ENCODE data around the gene PFDN1. TPM values are rescaled to one million over a fixed set of nuclear protein-coding genes. Genes with fewer than 3 reads are reported as not detected.

PFDN1 gene
- total RNA-seq, 1 donor from 2014 or later, result 34.4 TPM

- H3K9ac ChIP-seq (ENCODE audit: low read depth in 1 of 3, low read length in 3 of 3), result no peak overlapping the region
- no peaks in the 10 kb centered on the region for H3K27me3 ChIP-seq (ENCODE audit: control insufficient read depth in 3 of 3, insufficient read depth in 3 of 3, low read length in 3 of 3)
- H3K4me1 ChIP-seq (ENCODE audit: control insufficient read depth in 3 of 3, insufficient read depth in 3 of 3, low read length in 3 of 3), result peaks cover 12 to 26% (median 16%) of the 10 kb centered on the region in 3 donors
These were observed 1.8 kb downstream of the PFDN1 start for GRCh38 chr5:140301136-140301535.

GRCh38 chr5:140299056-140299455 lies 3.8 kb downstream of the PFDN1 start:
- peak overlapping the region; percentile 78 for H3K27ac ChIP-seq (ENCODE audit: low read depth, low read length)
- peaks cover 16 to 39% (median 29%) of the 10 kb centered on the region in 3 donors for H3K4me1 ChIP-seq (ENCODE audit: control insufficient read depth in 3 of 3, insufficient read depth in 3 of 3, low read length in 3 of 3)
- H3K9ac ChIP-seq (ENCODE audit: low read depth in 1 of 3, low read length in 3 of 3), result no peak overlapping the region

More at GRCh38 chr5:140301136-140301535, 1.8 kb downstream of the PFDN1 start:
- Histone ChIP-seq H3K9me3 (ENCODE audit: control insufficient read depth in 3 of 3, low read length in 3 of 3) (no peaks in the 10 kb centered on the region), H3K27ac (ENCODE audit: low read depth, low read length) (no peak overlapping the region), H3K36me3 (ENCODE audit: control insufficient read depth in 3 of 3, insufficient read depth in 3 of 3, low read length in 3 of 3) (peaks cover 0 to 10% (median 6%) of the 10 kb centered on the region in 3 donors), H3K4me3 (ENCODE audit: low read length in 3 of 3) (no peak overlapping the region)

GRCh38 chr5:140298183-140298601 lies 4.7 kb downstream of the PFDN1 start:
- H3K4me1 ChIP-seq (ENCODE audit: control insufficient read depth in 3 of 3, insufficient read depth in 3 of 3, low read length in 3 of 3), result peaks cover 23 to 41% (median 35%) of the 10 kb centered on the region in 3 donors

More at GRCh38 chr5:140299056-140299455, 3.8 kb downstream of the PFDN1 start:
- Histone ChIP-seq H3K4me3 (ENCODE audit: low read length in 3 of 3) (no peak overlapping the region), H3K36me3 (ENCODE audit: control insufficient read depth in 3 of 3, insufficient read depth in 3 of 3, low read length in 3 of 3) (peaks cover 0 to 10% (median 6%) of the 10 kb centered on the region in 3 donors), H3K9me3 (ENCODE audit: control insufficient read depth in 3 of 3, low read length in 3 of 3) (no peaks in the 10 kb centered on the region), H3K27me3 (ENCODE audit: control insufficient read depth in 3 of 3, insufficient read depth in 3 of 3, low read length in 3 of 3) (no peaks in the 10 kb centered on the region)

GRCh38 chr5:140297283-140297682 lies 5.6 kb downstream of the PFDN1 start:
- peak overlapping the region; percentile 78 for H3K27ac ChIP-seq (ENCODE audit: low read depth, low read length)

More at GRCh38 chr5:140298183-140298601, 4.7 kb downstream of the PFDN1 start:
- no peak overlapping the region for H3K4me3 ChIP-seq (ENCODE audit: low read length in 3 of 3)
- H3K27me3 ChIP-seq (ENCODE audit: control insufficient read depth in 3 of 3, insufficient read depth in 3 of 3, low read length in 3 of 3), result no peaks in the 10 kb centered on the region
- H3K36me3 ChIP-seq (ENCODE audit: control insufficient read depth in 3 of 3, insufficient read depth in 3 of 3, low read length in 3 of 3), result peaks cover 0 to 10% (median 6%) of the 10 kb centered on the region in 3 donors
- peak overlapping the region; percentile 78 for H3K27ac ChIP-seq (ENCODE audit: low read depth, low read length)
- H3K9ac ChIP-seq (ENCODE audit: low read depth in 1 of 3, low read length in 3 of 3), result no peak overlapping the region
- no peaks in the 10 kb centered on the region for H3K9me3 ChIP-seq (ENCODE audit: control insufficient read depth in 3 of 3, low read length in 3 of 3)

GRCh38 chr5:140296289-140296688 lies 6.6 kb downstream of the PFDN1 start:
- Histone ChIP-seq H3K27ac (ENCODE audit: low read depth, low read length) (peak overlapping the region; percentile 78), H3K27me3 (ENCODE audit: control insufficient read depth in 3 of 3, insufficient read depth in 3 of 3, low read length in 3 of 3) (no peaks in the 10 kb centered on the region), H3K4me1 (ENCODE audit: control insufficient read depth in 3 of 3, insufficient read depth in 3 of 3, low read length in 3 of 3) (peaks cover 33 to 49% (median 33%) of the 10 kb centered on the region in 3 donors), H3K36me3 (ENCODE audit: control insufficient read depth in 3 of 3, insufficient read depth in 3 of 3, low read length in 3 of 3) (peaks cover 0 to 10% (median 6%) of the 10 kb centered on the region in 3 donors), H3K9me3 (ENCODE audit: control insufficient read depth in 3 of 3, low read length in 3 of 3) (no peaks in the 10 kb centered on the region), H3K9ac (ENCODE audit: low read depth in 1 of 3, low read length in 3 of 3) (no peak overlapping the region), H3K4me3 (ENCODE audit: low read length in 3 of 3) (no peak overlapping the region)

More at GRCh38 chr5:140297283-140297682, 5.6 kb downstream of the PFDN1 start:
- H3K36me3 ChIP-seq (ENCODE audit: control insufficient read depth in 3 of 3, insufficient read depth in 3 of 3, low read length in 3 of 3), result peaks cover 0 to 10% (median 6%) of the 10 kb centered on the region in 3 donors
- no peak overlapping the region for H3K4me3 ChIP-seq (ENCODE audit: low read length in 3 of 3)
- peaks cover 32 to 49% (median 35%) of the 10 kb centered on the region in 3 donors for H3K4me1 ChIP-seq (ENCODE audit: control insufficient read depth in 3 of 3, insufficient read depth in 3 of 3, low read length in 3 of 3)
- H3K27me3 ChIP-seq (ENCODE audit: control insufficient read depth in 3 of 3, insufficient read depth in 3 of 3, low read length in 3 of 3), result no peaks in the 10 kb centered on the region
- H3K9me3 ChIP-seq (ENCODE audit: control insufficient read depth in 3 of 3, low read length in 3 of 3), result no peaks in the 10 kb centered on the region
- no peak overlapping the region for H3K9ac ChIP-seq (ENCODE audit: low read depth in 1 of 3, low read length in 3 of 3)

GRCh38 chr5:140295414-140295813 lies 7.5 kb downstream of the PFDN1 start:
- Histone ChIP-seq H3K4me3 (ENCODE audit: low read length in 3 of 3) (no peak overlapping the region), H3K9ac (ENCODE audit: low read depth in 1 of 3, low read length in 3 of 3) (peak overlapping the region in 2 of 3 donors; percentile 20 to 71), H3K4me1 (ENCODE audit: control insufficient read depth in 3 of 3, insufficient read depth in 3 of 3, low read length in 3 of 3) (peaks cover 36 to 49% (median 36%) of the 10 kb centered on the region in 3 donors), H3K9me3 (ENCODE audit: control insufficient read depth in 3 of 3, low read length in 3 of 3) (no peaks in the 10 kb centered on the region), H3K27ac (ENCODE audit: low read depth, low read length) (peak overlapping the region; percentile 78), H3K27me3 (ENCODE audit: control insufficient read depth in 3 of 3, insufficient read depth in 3 of 3, low read length in 3 of 3) (no peaks in the 10 kb centered on the region), H3K36me3 (ENCODE audit: control insufficient read depth in 3 of 3, insufficient read depth in 3 of 3, low read length in 3 of 3) (peaks cover 0 to 10% (median 6%) of the 10 kb centered on the region in 3 donors)

GRCh38 chr5:140294753-140295152 lies 8.1 kb downstream of the PFDN1 start:
- no peaks in the 10 kb centered on the region for H3K9me3 ChIP-seq (ENCODE audit: control insufficient read depth in 3 of 3, low read length in 3 of 3)
- peak overlapping the region; percentile 20 to 71 (median 46) for H3K9ac ChIP-seq (ENCODE audit: low read depth in 1 of 3, low read length in 3 of 3)
- H3K4me1 ChIP-seq (ENCODE audit: control insufficient read depth in 3 of 3, insufficient read depth in 3 of 3, low read length in 3 of 3), result peaks cover 36 to 49% (median 43%) of the 10 kb centered on the region in 3 donors
- H3K27ac ChIP-seq (ENCODE audit: low read depth, low read length), result peak overlapping the region; percentile 78
- H3K4me3 ChIP-seq (ENCODE audit: low read length in 3 of 3), result no peak overlapping the region
- no peaks in the 10 kb centered on the region for H3K27me3 ChIP-seq (ENCODE audit: control insufficient read depth in 3 of 3, insufficient read depth in 3 of 3, low read length in 3 of 3)
- peaks cover 0 to 5% (median 0%) of the 10 kb centered on the region in 3 donors for H3K36me3 ChIP-seq (ENCODE audit: control insufficient read depth in 3 of 3, insufficient read depth in 3 of 3, low read length in 3 of 3)

GRCh38 chr5:140293849-140294100 lies 9.1 kb downstream of the PFDN1 start:
- Histone ChIP-seq H3K9ac (ENCODE audit: low read depth in 1 of 3, low read length in 3 of 3) (peak overlapping the region in 2 of 3 donors; percentile 20 to 33), H3K27me3 (ENCODE audit: control insufficient read depth in 3 of 3, insufficient read depth in 3 of 3, low read length in 3 of 3) (no peaks in the 10 kb centered on the region), H3K4me3 (ENCODE audit: low read length in 3 of 3) (no peak overlapping the region), H3K4me1 (ENCODE audit: control insufficient read depth in 3 of 3, insufficient read depth in 3 of 3, low read length in 3 of 3) (peaks cover 36 to 49% (median 48%) of the 10 kb centered on the region in 3 donors), H3K36me3 (ENCODE audit: control insufficient read depth in 3 of 3, insufficient read depth in 3 of 3, low read length in 3 of 3) (peaks cover 0 to 1% (median 0%) of the 10 kb centered on the region in 3 donors), H3K27ac (ENCODE audit: low read depth, low read length) (peak overlapping the region; percentile 78), H3K9me3 (ENCODE audit: control insufficient read depth in 3 of 3, low read length in 3 of 3) (no peaks in the 10 kb centered on the region)

GRCh38 chr5:140293091-140293848 lies 9.6 kb downstream of the PFDN1 start:
- Histone ChIP-seq H3K36me3 (ENCODE audit: control insufficient read depth in 3 of 3, insufficient read depth in 3 of 3, low read length in 3 of 3) (no peaks in the 10 kb centered on the region), H3K9me3 (ENCODE audit: control insufficient read depth in 3 of 3, low read length in 3 of 3) (no peaks in the 10 kb centered on the region), H3K4me1 (ENCODE audit: control insufficient read depth in 3 of 3, insufficient read depth in 3 of 3, low read length in 3 of 3) (peaks cover 36 to 49% (median 45%) of the 10 kb centered on the region in 3 donors), H3K27ac (ENCODE audit: low read depth, low read length) (peak overlapping the region; percentile 78), H3K27me3 (ENCODE audit: control insufficient read depth in 3 of 3, insufficient read depth in 3 of 3, low read length in 3 of 3) (no peaks in the 10 kb centered on the region), H3K9ac (ENCODE audit: low read depth in 1 of 3, low read length in 3 of 3) (peak overlapping the region in 2 of 3 donors; percentile 20 to 33), H3K4me3 (ENCODE audit: low read length in 3 of 3) (no peak overlapping the region)
